DND-41 (cell line): ENCODE results near the gene CIAO1.

Experiments
- EZH2 ChIP-seq: IDR thresholded peaks from 3 replicates; pipeline ENCODE4 v1.6.1; 2012; ENCODE audit warnings: borderline replicate concordance, low read depth, mild to moderate bottlenecking, moderate library complexity, low read length, inconsistent platforms; ENCODE audit not compliant: severe bottlenecking
- TF ChIP-seq, protein P1 (sequence below): IDR thresholded peaks from 2 replicates; pipeline ENCODE4 v1.5.1; 2012; ENCODE audit warnings: borderline replicate concordance, low read length, moderate library complexity, mild to moderate bottlenecking; ENCODE audit not compliant: poor library complexity, severe bottlenecking; ENCODE audit errors: extremely low read depth

DNA sequence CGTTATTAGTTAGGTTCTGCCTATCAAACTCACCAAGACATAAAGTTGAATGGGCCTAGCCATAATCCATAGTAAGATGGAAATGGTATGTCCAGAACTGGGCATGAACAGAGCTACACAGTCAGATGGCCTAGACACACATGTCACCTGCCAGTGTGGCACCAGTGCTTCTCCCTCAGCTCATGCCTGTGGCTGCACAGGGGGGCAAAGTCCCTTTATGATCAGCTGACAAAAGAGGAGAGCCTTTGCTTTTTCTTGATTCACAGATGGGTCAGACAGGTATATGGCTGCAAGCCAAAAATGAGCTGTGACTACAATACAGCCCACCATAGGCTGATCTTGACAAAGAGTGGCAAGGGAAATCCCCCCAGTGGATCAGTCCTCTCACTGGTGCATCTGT lies 29.1 kb upstream of the CIAO1 start:
- TF ChIP-seq, protein P1, sequence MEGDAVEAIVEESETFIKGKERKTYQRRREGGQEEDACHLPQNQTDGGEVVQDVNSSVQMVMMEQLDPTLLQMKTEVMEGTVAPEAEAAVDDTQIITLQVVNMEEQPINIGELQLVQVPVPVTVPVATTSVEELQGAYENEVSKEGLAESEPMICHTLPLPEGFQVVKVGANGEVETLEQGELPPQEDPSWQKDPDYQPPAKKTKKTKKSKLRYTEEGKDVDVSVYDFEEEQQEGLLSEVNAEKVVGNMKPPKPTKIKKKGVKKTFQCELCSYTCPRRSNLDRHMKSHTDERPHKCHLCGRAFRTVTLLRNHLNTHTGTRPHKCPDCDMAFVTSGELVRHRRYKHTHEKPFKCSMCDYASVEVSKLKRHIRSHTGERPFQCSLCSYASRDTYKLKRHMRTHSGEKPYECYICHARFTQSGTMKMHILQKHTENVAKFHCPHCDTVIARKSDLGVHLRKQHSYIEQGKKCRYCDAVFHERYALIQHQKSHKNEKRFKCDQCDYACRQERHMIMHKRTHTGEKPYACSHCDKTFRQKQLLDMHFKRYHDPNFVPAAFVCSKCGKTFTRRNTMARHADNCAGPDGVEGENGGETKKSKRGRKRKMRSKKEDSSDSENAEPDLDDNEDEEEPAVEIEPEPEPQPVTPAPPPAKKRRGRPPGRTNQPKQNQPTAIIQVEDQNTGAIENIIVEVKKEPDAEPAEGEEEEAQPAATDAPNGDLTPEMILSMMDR = no peak
- no peak for TF ChIP-seq EZH2
